NCI-H510A treated with DMSO at 0.1 percent for 48 hours (cell line): ENCODE data around the gene METTL8.

Source experiments
- DNase-seq: peaks from one replicate; lab custom pipeline; 2025; lab: John Stamatoyannopoulos, UW

METTL8 gene

GRCh38 chr2:171433763-171434012 lies at the start of gene METTL8:
Gene METTL8, minus strand, starts transcription at chr2:171433990. Its CDS starts 41,805 bp downstream, at chr2:171392185.
- DNase-seq, result no peak

- DNase-seq, result no peak
These were observed 49.1 kb upstream of the METTL8 start for GRCh38 chr2:171482877-171483276.

- no peak for DNase-seq
These were observed 48.5 kb upstream of the METTL8 start for GRCh38 chr2:171482308-171482707.

GRCh38 chr2:171480908-171481307 lies 47.1 kb upstream of the METTL8 start:
- no peak for DNase-seq

GRCh38 chr2:171479154-171479814 lies 45.5 kb upstream of the METTL8 start:
- no peak for DNase-seq

GRCh38 chr2:171478345-171478744 lies 44.6 kb upstream of the METTL8 start:
- no peak for DNase-seq

GRCh38 chr2:171475979-171476378 lies 42.2 kb upstream of the METTL8 start:
- no peak for DNase-seq

GRCh38 chr2:171470129-171470528 lies 36.3 kb upstream of the METTL8 start:
- no peak for DNase-seq

GRCh38 chr2:171469176-171469575 lies 35.4 kb upstream of the METTL8 start:
- no peak for DNase-seq

GRCh38 chr2:171460537-171460936 lies 26.7 kb upstream of the METTL8 start:
- DNase-seq, result no peak

GRCh38 chr2:171459498-171459897 lies 25.7 kb upstream of the METTL8 start:
- no peak for DNase-seq

- DNase-seq, result no peak
These were observed 19.0 kb upstream of the METTL8 start for GRCh38 chr2:171452773-171453172.

GRCh38 chr2:171451074-171451473 lies 17.3 kb upstream of the METTL8 start:
- no peak for DNase-seq

GRCh38 chr2:171447675-171448074 lies 13.9 kb upstream of the METTL8 start:
- DNase-seq, result no peak

GRCh38 chr2:171441470-171441869 lies 7.7 kb upstream of the METTL8 start:
- DNase-seq, result no peak

- DNase-seq, result no peak
These were observed 2.5 kb upstream of the METTL8 start for GRCh38 chr2:171436307-171436706.

- DNase-seq, result peak; percentile 98
These were observed 511 bp upstream of the METTL8 start, which contains the start of gene DCAF17 for GRCh38 chr2:171434013-171434989. Gene DCAF17, plus strand, starts transcription at chr2:171434226. Its CDS starts 352 bp downstream, at chr2:171434578.

- peak; percentile 93 for DNase-seq
These were observed 624 bp downstream of the METTL8 start for GRCh38 chr2:171432969-171433762.

- DNase-seq, result no peak
These were observed 1.4 kb downstream of the METTL8 start for GRCh38 chr2:171432206-171432968.

- no peak for DNase-seq
These were observed 2.1 kb downstream of the METTL8 start for GRCh38 chr2:171431677-171432167.
